ELF-1 (cell line): ENCODE data around the gene TSC22D4.
"Not testable (repeated sequence)": the region's sequence is repeated elsewhere in the genome, so short reads cannot be mapped to it uniquely, and the experiment has no call there.

Experiments used
- DNase-seq: peaks from one replicate; pipeline ENCODE4 v3.0.0-alpha.2; 2016; ENCODE audit warnings: low read depth, low spot score

Gene TSC22D4

DNA sequence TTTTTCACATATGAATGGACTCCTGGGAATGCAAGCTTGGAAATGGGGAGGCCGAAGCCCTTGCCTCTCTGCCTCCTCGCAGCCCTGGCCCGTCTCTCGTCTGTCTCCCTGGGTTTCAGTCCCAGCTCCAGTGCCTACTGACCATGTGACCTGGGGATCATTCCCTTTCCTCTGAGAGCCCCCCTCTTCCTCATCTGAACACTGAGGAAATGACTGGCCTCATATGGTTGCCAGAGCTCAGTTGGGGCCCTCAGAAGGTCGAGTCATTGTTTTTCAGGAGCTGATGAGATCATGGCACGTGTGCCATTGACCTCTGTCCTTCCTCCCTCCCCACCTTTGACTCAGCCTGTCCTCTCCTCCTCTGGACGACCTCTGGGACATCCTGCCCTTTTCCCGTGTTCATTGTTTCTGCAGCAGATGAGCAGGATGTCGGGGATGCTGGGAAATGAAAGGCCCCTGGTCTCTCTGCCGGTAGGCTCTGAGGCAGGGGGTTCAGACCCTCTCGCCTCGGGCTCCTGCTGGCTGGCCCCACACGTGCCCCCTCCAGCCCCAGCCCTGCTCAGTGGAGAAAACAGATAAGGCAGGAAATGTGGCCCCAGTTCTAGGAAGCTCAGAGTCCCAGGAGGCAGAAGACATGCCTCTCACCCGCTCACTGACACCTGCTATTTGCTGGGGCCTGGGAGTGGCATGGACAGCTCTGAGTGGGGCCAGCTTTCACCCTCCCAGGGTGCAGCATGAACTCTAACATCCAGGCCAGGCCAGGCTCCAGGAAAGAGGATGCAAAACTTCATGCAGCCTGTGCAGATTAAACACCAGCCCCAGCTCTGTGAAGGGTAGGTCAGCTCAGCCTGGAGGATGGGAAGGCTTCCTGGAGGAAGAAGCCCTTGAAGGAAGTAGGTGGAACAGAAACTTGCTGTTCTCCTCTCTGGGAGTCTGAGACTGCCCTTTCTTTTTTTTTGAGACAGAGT, 34.4 kb downstream of the TSC22D4 start:
- no peak for DNase-seq

DNA sequence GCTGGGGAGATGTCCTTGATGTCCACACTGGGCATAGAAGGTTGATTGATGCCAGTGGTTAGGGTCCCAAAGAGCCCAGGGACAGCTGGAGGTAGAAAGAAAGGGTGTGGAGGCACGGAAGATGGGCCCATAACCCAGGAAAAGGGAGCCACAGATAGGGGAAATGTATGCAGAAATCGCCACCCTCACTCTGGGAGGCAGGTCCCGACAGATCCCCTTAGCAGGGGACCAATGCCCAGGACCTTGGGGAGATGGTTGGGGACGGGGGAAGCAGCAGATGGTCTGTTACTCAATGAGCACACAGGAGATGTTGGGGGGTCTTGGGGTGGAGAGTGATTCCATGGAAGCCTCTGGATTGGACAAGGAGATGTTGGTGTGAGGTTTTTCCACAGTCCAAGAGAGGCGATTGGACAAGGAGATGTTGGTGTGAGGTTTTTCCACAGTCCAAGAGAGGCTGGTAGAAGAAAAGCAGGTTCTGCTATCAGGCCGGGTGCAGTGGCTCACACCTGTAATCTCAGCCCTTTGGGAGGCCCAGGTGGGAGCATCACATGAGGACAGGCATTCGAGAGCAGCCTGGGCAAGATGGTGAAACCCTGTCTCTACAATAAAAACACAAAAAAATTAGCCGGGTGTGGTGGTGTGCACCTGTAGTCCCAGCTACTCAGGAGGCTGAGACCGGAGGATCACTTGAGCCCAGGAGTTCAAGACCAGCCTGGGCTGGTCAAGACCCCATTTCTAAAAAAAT, 35.7 kb downstream of the TSC22D4 start:
- DNase-seq: no peak

- DNase-seq: no peak
Measured at GRCh38 chr7:100441641-100442535, 37.1 kb downstream of the TSC22D4 start.

DNA sequence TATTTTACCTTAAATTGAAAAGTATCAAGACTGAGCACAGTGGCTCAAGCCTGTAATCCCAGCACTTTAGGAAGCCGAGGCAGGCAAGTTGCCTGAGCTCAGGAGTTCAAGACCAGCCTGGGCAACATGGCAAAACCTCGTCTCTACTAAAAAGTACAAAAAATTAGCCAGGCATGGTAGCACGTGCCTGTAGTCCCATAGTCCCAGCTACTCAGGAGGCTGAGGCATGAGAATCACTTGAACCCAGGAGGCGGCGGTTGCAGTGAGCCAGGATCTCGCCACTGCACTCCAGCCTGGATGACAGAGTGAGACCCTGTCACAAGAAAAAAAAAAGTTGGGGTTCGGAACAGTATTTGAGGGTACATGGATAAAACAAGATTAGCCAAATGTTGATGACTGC, 39.8 kb downstream of the TSC22D4 start:
- DNase-seq: not testable (repeated sequence)

GRCh38 chr7:100438731-100439130, 40.3 kb downstream of the TSC22D4 start:
- DNase-seq: not testable (repeated sequence)

- no peak for DNase-seq
Measured at GRCh38 chr7:100438172-100438571, 40.8 kb downstream of the TSC22D4 start.

GRCh38 chr7:100437150-100438100, 41.6 kb downstream of the TSC22D4 start:
- no peak for DNase-seq

DNA sequence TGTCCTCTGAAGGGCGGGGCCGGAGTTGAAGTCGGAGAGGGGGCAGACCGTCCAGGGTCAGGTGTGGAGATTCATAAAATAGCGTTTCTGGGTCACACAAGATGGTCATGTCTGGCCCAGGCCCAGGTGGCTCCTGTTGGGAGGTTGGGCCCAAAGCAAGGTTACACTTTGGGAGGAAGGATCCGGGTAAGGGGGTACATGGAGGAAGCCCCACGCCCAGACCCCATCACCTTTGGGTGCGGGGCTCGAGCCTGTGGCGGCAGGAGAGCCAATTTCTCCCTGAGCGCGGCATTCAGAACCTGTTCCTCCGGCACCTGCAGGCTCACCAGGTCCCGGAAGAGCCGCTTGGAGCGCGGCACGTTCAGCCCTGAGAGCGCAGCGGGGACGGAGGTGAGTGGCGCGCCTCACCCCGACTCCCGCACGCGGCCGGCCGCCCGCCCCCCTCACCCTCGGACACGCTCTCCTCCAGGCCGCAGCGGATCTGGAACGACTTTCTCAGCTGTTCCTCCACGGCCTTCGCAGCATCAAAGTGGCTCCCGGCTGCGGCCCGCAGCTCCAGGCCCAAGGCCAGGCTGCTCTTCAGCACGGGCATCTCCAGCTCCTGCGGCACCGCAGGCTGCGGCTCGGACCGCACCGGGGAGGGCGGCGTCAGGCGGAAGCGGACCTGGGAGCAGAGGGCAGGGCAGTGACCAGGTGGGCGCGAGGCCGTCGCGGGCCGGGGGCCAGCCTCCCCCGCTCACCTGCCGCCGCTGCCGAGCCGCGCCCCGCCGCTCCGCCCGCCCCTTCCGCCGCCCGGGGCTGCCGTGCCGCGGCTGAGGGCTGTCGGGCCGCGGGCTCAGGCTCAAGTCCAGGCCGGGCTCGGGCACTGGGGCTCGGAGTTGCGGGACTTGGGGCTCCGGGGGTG, 43.4 kb downstream of the TSC22D4 start:
- DNase-seq: peak; percentile 53

DNA sequence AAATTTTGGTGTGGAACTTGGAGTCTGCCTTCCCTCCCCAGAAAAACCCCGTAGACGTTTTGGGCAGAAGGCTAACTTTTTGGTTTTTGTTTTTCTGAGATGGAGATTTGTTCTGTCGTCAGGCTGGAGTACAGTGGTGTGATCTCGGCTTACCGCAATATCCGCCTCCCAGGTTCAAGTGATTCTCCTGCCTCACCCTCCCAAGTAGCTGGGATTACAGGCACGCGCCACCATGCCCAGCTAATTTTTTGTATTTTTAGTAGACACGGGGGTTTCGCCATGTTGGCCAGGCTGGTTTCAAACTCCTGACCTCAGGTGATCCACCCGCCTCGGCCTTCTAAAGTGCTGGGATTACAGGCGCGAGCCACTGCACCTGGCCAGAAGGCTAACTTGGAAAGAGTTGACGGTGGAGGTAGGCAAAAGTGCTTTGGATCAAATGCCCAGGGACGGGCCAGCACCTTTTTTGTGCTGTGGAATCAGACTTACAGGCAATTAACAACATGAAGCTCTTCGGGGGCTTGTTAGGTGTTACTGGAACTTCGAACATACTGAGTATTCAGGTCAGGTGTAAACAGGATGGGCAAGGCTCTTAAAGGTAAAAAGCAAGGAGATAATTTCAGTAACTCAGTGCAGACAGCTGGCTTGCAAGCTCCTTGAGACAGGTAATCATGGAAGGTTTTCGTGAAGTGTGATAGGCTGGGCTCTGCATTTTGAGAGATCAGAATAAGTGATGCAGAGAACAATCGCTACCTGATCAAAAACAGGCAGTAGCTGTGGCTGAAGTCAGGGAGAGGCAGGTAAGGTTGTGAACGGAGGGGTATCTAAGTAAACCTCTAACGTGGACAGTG, 44.5 kb downstream of the TSC22D4 start:
- DNase-seq: no peak

DNA sequence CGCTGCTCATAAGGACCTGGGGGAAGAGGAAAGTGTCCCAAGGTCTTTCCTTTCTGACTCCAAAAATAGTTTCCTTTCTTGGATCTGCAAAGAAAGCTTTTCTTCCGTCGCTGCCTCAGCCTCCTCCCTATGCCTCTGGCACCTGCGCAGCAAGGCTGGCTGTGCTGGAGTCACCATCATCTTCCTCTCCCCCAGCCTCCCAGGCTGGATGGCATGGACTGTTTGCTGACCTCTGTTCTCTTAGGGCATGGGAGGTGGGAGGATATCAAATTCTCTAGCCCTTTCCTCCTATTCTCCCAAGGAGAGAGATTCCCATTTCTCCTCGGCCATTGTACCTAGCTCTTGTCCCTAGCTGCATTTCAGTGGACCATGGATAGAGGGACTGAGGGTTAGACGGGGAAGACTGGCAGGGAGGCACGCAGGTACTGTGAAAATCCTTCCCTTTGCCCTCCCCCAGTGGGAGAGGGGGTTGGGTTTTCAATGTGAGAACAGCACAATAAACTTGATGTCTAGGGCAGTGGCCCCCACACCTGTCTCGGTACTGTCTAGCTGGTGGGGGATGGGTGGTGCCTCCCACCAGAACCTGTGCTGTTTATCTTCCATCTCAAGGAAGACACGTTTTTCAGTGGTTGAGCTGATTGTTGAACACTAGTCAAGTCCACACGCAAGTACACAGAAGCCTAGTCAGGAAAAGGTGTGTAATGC, 45.3 kb downstream of the TSC22D4 start:
- no peak for DNase-seq

- no peak for DNase-seq
Measured at GRCh38 chr7:100433276-100433591, 45.8 kb downstream of the TSC22D4 start.

GRCh38 chr7:100432621-100433275, 46.3 kb downstream of the TSC22D4 start:
- no peak for DNase-seq

DNA sequence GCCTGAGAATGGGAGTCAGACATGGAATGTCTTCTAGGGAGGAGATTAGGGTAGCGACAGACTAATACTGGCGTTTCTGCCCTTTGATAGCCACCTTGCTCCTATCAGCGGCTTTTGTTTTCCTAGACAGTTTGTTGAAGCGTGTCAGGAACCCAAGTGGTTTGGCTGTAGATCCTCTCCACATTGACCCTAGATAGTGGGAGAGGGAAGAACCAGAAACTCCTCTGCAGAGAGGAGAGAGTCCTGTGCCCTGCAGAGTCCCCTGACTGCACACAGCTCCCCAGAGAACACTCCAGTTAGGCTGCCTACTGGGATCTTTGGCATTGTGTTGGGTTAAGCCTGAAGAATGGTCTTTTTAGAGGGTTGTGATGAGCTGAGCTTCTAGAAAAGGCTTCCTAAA, 47.0 kb downstream of the TSC22D4 start:
- no peak for DNase-seq

- DNase-seq: no peak
Measured at GRCh38 chr7:100431286-100431735, 47.7 kb downstream of the TSC22D4 start.

GRCh38 chr7:100430493-100431285, 48.3 kb downstream of the TSC22D4 start:
- DNase-seq: no peak

DNA sequence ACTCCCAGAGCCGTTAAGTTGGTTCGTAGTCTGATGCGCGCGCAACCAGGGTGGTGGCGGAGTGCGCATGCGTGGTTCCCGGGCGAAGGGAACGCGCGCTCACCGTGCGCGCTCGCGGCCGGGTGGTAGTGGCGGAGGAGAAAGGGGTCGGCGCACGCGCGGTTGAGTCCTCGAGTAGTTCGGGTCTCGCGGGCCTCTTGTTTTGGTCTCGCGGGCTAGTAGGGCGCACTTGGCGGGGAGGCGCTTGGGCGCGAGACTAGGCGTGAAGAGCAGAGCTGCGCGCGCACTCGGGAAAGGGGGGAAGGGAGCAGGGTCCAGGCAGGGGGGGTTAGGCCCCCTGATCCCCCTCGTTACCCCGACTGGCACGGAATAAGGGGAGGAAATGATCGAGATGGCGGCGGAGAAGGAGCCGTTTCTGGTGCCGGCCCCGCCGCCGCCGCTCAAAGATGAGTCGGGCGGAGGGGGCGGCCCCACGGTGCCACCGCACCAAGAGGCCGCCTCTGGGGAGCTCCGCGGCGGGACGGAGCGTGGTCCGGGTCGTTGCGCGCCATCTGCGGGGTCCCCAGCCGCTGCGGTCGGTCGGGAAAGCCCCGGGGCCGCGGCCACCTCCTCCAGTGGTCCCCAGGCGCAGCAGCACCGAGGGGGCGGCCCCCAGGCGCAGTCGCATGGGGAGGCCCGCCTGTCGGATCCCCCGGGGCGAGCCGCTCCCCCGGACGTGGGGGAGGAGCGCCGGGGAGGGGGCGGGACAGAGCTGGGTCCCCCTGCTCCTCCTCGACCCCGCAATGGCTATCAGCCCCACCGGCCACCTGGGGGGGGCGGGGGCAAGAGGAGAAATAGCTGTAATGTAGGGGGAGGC, 49.1 kb downstream of the TSC22D4 start, which contains the start of gene MEPCE:
TSS of gene MEPCE (plus strand) at position 195 of the 856 bp plus-strand sequence. CDS start at position 383, 188 bp downstream.
- DNase-seq: peak; percentile 97
